Thyroid gland (tissue), 4 donors: ENCODE data around the gene ACADM.

Experiments
- CTCF ChIP-seq, 6 experiments: fragments of 200-600 bp in 3 of 6; fragments of 450-650 bp in 3 of 6; sonication (generic) in 3 of 6; IDR thresholded peaks; one replicate each; pipeline ENCODE4 v1.5.1; 2016 to 2019; ENCODE audit warnings: antibody characterized with exemption in 6 of 6, mild to moderate bottlenecking in 2 of 6, inconsistent platforms in 1 of 6, moderate library complexity in 1 of 6
- POLR2A ChIP-seq, 2 donors: fragments of 450-650 bp; IDR thresholded peaks; one replicate each; pipeline ENCODE4 v1.6.1; 2017; ENCODE audit warnings: antibody characterized with exemption in 2 of 2, mild to moderate bottlenecking in 2 of 2, moderate library complexity in 1 of 2

GRCh38 chr1:75693551-75693950 is 31.0 kb upstream of the ACADM start:
- TF ChIP-seq CTCF (IDR thresholded peaks at IDR 0.05) (no peak), POLR2A (IDR thresholded peaks at IDR 0.05) (no peak)
